H9 (cell line): ENCODE results near the gene SCD5. TPM values are rescaled to one million over a fixed set of nuclear protein-coding genes. Genes with fewer than 3 reads are reported as not detected.

Source experiments
- DNase-seq: peaks from one replicate; pipeline ENCODE4 v3.0.0-alpha.2; 2017
- H2AFZ ChIP-seq: one replicate; pipeline ENCODE4 v1.6.1; 2013; ENCODE audit warnings: mild to moderate bottlenecking, low read length, control low read depth, moderate library complexity
- H2AK5ac ChIP-seq: 2 replicates; pipeline ENCODE4 v1.6.1; 2013; ENCODE audit warnings: low read length, control low read depth, mixed read lengths; ENCODE audit not compliant: insufficient read length
- H2BK120ac ChIP-seq: one replicate; pipeline ENCODE4 v1.6.1; 2013; ENCODE audit warnings: low read depth, mild to moderate bottlenecking, low read length, control low read depth, inconsistent platforms; ENCODE audit not compliant: poor library complexity, severe bottlenecking
- H2BK12ac ChIP-seq: 2 replicates; pipeline ENCODE4 v1.6.1; 2013; ENCODE audit warnings: low read length, control low read depth, mixed read lengths, low read depth; ENCODE audit not compliant: insufficient read length
- H2BK15ac ChIP-seq: 2 replicates; pipeline ENCODE4 v1.6.1; 2013; ENCODE audit warnings: low read depth, low read length, control low read depth
- H2BK20ac ChIP-seq: one replicate; pipeline ENCODE4 v1.6.1; 2013; ENCODE audit warnings: low read depth, mild to moderate bottlenecking, low read length, control low read depth, inconsistent platforms; ENCODE audit not compliant: poor library complexity, severe bottlenecking
- H2BK5ac ChIP-seq: 2 replicates; pipeline ENCODE4 v1.6.1; 2013; ENCODE audit warnings: low read length, control low read depth, mixed read lengths; ENCODE audit not compliant: insufficient read length
- H3K14ac ChIP-seq: 2 replicates; pipeline ENCODE4 v1.6.1; 2013; ENCODE audit warnings: low read length, control low read depth; ENCODE audit not compliant: insufficient read depth
- H3K18ac ChIP-seq: 2 replicates; pipeline ENCODE4 v1.6.1; 2013; ENCODE audit warnings: low read depth, mild to moderate bottlenecking, mixed read lengths, low read length, control low read depth; ENCODE audit not compliant: insufficient read length
- H3K23ac ChIP-seq: 2 replicates; pipeline ENCODE4 v1.6.1; 2013; ENCODE audit warnings: low read length, control low read depth, mixed read lengths, low read depth; ENCODE audit not compliant: insufficient read length
- H3K23me2 ChIP-seq: 2 replicates; pipeline ENCODE4 v1.6.1; 2013; ENCODE audit warnings: low read depth, mild to moderate bottlenecking, mixed read lengths, low read length, control low read depth; ENCODE audit not compliant: insufficient read length, poor library complexity, severe bottlenecking
- H3K27ac ChIP-seq: 2 replicates; pipeline ENCODE4 v1.5.1; 2013; ENCODE audit warnings: low read length, control low read depth, mixed read lengths, low read depth; ENCODE audit not compliant: insufficient read length
- H3K27me3 ChIP-seq: 2 replicates; pipeline ENCODE4 v1.6.1; 2013; ENCODE audit warnings: low read length, control low read depth, inconsistent platforms; ENCODE audit not compliant: insufficient read depth
- H3K4ac ChIP-seq: 2 replicates; pipeline ENCODE4 v1.6.1; 2013; ENCODE audit warnings: low read depth, mild to moderate bottlenecking, control low read depth, inconsistent platforms, low read length, moderate library complexity
- H3K4me1 ChIP-seq: 2 replicates; pipeline ENCODE4 v1.6.1; 2013; ENCODE audit warnings: low read length, control low read depth, inconsistent platforms; ENCODE audit not compliant: insufficient read depth
- H3K4me2 ChIP-seq: 2 replicates; pipeline ENCODE4 v1.6.1; 2013; ENCODE audit warnings: low read length, control low read depth, mixed read lengths; ENCODE audit not compliant: insufficient read length, insufficient read depth
- H3K56ac ChIP-seq: 2 replicates; pipeline ENCODE4 v1.6.1; 2013; ENCODE audit warnings: low read depth, mild to moderate bottlenecking, mixed read lengths, low read length, control low read depth; ENCODE audit not compliant: insufficient read length
- H3K79me1 ChIP-seq: 2 replicates; pipeline ENCODE4 v1.6.1; 2013; ENCODE audit warnings: low read depth, mild to moderate bottlenecking, moderate library complexity, low read length, control low read depth, inconsistent platforms; ENCODE audit not compliant: insufficient read depth, poor library complexity, severe bottlenecking
- H3K79me2 ChIP-seq: 2 replicates; pipeline ENCODE4 v1.6.1; 2013; ENCODE audit warnings: low read length, control low read depth, inconsistent platforms; ENCODE audit not compliant: insufficient read depth
- H3K9ac ChIP-seq: 2 replicates; pipeline ENCODE4 v1.6.1; 2013; ENCODE audit warnings: low read length, control low read depth, mixed read lengths; ENCODE audit not compliant: insufficient read length; ENCODE audit errors: extremely low read depth
- H3K9me3 ChIP-seq: one replicate; pipeline ENCODE4 v1.6.1; 2013; ENCODE audit warnings: low read depth, low read length, inconsistent platforms; ENCODE audit not compliant: control insufficient read depth
- H3T11ph ChIP-seq: one replicate; pipeline ENCODE4 v1.6.1; 2013; ENCODE audit warnings: mild to moderate bottlenecking, low read length, control low read depth, inconsistent platforms
- H4K20me1 ChIP-seq: one replicate; pipeline ENCODE4 v1.6.1; 2013; ENCODE audit not compliant: control insufficient read depth, insufficient read length, insufficient read depth
- H4K5ac ChIP-seq: 2 replicates; pipeline ENCODE4 v1.6.1; 2013; ENCODE audit warnings: low read depth, mild to moderate bottlenecking, mixed read lengths, low read length, control low read depth; ENCODE audit not compliant: insufficient read length
- H4K8ac ChIP-seq: replicated peaks from 2 replicates; pipeline ENCODE4 v1.6.1; 2013; ENCODE audit warnings: low read length, control low read depth, mixed read lengths, low read depth; ENCODE audit not compliant: insufficient read length
- H4K91ac ChIP-seq: 2 replicates; pipeline ENCODE4 v1.6.1; 2013; ENCODE audit warnings: low read depth, mild to moderate bottlenecking, moderate library complexity, mixed read lengths, low read length, control low read depth; ENCODE audit not compliant: insufficient read length
- H3K27ac Mint-ChIP-seq, 3 experiments: 2 replicates in 2 of 3; 3 replicates in 1 of 3; pipeline ENCODE4 v1.8.0; 2020 to 2021; ENCODE audit warnings: mixed read lengths in 3 of 3, mild to moderate bottlenecking in 1 of 3, moderate library complexity in 1 of 3
- H3K27me3 Mint-ChIP-seq: 2 replicates; pipeline ENCODE4 v1.8.0; 2021; ENCODE audit warnings: low read depth, mild to moderate bottlenecking, moderate library complexity, mixed read lengths
- H3K36me3 Mint-ChIP-seq, 3 experiments: 2 replicates in 2 of 3; 3 replicates in 1 of 3; pipeline ENCODE4 v1.8.0; 2020 to 2021; ENCODE audit warnings: low read depth in 3 of 3, mixed read lengths in 3 of 3; ENCODE audit not compliant: insufficient read depth in 1 of 3
- H3K4me1 Mint-ChIP-seq, 2 experiments: 2 replicates each; pipeline ENCODE4 v1.8.0; 2020; ENCODE audit warnings: mixed read lengths in 2 of 2
- H3K4me3 Mint-ChIP-seq, 2 experiments: 2 replicates in 1 of 2; 3 replicates in 1 of 2; pipeline ENCODE4 v1.8.0; 2020 to 2021; ENCODE audit warnings: mild to moderate bottlenecking in 2 of 2, mixed read lengths in 2 of 2, moderate library complexity in 1 of 2
- H3K9me3 Mint-ChIP-seq, 2 experiments: 2 replicates in 1 of 2; 3 replicates in 1 of 2; pipeline ENCODE4 v1.8.0; 2020; ENCODE audit warnings: mild to moderate bottlenecking in 2 of 2, mixed read lengths in 2 of 2, moderate library complexity in 1 of 2
- CTCF ChIP-seq: fragments of 200-600 bp; sonication (generic); conservative IDR thresholded peaks from 3 replicates; pipeline ENCODE4 v1.8.0; 2021; ENCODE audit warnings: antibody characterized with exemption, mild to moderate bottlenecking
- WGBS: extraction: QIAGEN DNeasy Blood & Tissue Kit; methylation state at CpG from one replicate; pipeline ENCODE4 v1.1.7; 2013; ENCODE audit warnings: missing lambda C conversion rate, low lambda C conversion rate, mixed read lengths; ENCODE audit not compliant: insufficient read length; ENCODE audit errors: extremely low coverage; 5-methylcytosine and 5-hydroxymethylcytosine counted together
- total RNA-seq: library from RNA; stranded (reverse); gene quantifications from 2 replicates; pipeline ENCODE4 v1.2.1, GENCODE V29; 2021

The SCD5 gene
- total RNA-seq, 1 experiment from 2014 or later: 0.68 TPM

- no peak overlapping the region for H2BK12ac ChIP-seq
- H3K18ac ChIP-seq: no peak overlapping the region
- H2AK5ac ChIP-seq: no peak overlapping the region
- no peak overlapping the region for H2BK20ac ChIP-seq
- no peaks in the 10 kb centered on the region for H3K79me2 ChIP-seq
- WGBS: no CpG with 5 or more reads among the region's 1 CpG
- Mint-ChIP-seq H3K9me3 (no peaks in the 10 kb centered on the region), H3K4me3 (no peak overlapping the region), H3K27ac (no peak overlapping the region), H3K4me1 (peaks cover 5 to 6% of the 10 kb centered on the region in 2 experiments), H3K27me3 (no peaks in the 10 kb centered on the region; the same call in 1 of the 2 replicates), H3K36me3 (no peaks in the 10 kb centered on the region)
- H4K91ac ChIP-seq: no peak overlapping the region
- H2BK120ac ChIP-seq: no peak overlapping the region
- no peaks in the 10 kb centered on the region for H3K79me1 ChIP-seq
- no peak overlapping the region for H3K4me2 ChIP-seq
- H3K23ac ChIP-seq: no peak overlapping the region
- H3K23me2 ChIP-seq: no peaks in the 10 kb centered on the region
- no peaks in the 10 kb centered on the region for H3K9me3 ChIP-seq
- no peak overlapping the region for H4K5ac ChIP-seq
- H2BK15ac ChIP-seq: no peak overlapping the region
- no peak overlapping the region for H3K27ac ChIP-seq
- H3K4ac ChIP-seq: no peak overlapping the region
- no peaks in the 10 kb centered on the region for H3K27me3 ChIP-seq
- DNase-seq: no peak
- H2AFZ ChIP-seq: no peak overlapping the region
- H3T11ph ChIP-seq: no peak overlapping the region
- no peak overlapping the region for H2BK5ac ChIP-seq
- H3K56ac ChIP-seq: no peak overlapping the region
- TF ChIP-seq CTCF: no peak
- peaks cover 2% of the 10 kb centered on the region; the same call in 1 of the 2 replicates for H3K4me1 ChIP-seq
- no peak overlapping the region for H4K8ac ChIP-seq
- H3K14ac ChIP-seq: no peak overlapping the region
- H3K9ac ChIP-seq: no peak overlapping the region
- no peaks in the 10 kb centered on the region for H4K20me1 ChIP-seq
Observed at GRCh38 chr4:82681754-82682153, 116.8 kb downstream of the SCD5 start.
